GM12865 (cell line): ENCODE data around the gene LDLR.
"Not testable (repeated sequence)": the region's sequence is repeated elsewhere in the genome, so short reads cannot be mapped to it uniquely, and the experiment has no call there.

ENCODE experiments used
- DNase-seq: peaks from one replicate; pipeline ENCODE4 v3.0.0; 2010; ENCODE audit warnings: low read depth
- H3K4me3 ChIP-seq: 2 replicates; pipeline ENCODE4 v1.5.1; 2011; ENCODE audit warnings: mild to moderate bottlenecking, low read depth, low read length, control low read depth
- CTCF ChIP-seq: IDR thresholded peaks from 2 replicates; pipeline ENCODE4 v1.5.1; 2011; ENCODE audit warnings: low read length, control low read depth, low read depth, inconsistent platforms; ENCODE audit not compliant: insufficient read depth; ENCODE audit errors: missing control alignments

The LDLR gene

GRCh38 chr19:11070123-11070522, 19.1 kb upstream of the LDLR start:
- no peak for DNase-seq
- no peak for TF ChIP-seq CTCF
- no peak overlapping the region for H3K4me3 ChIP-seq

- no peak overlapping the region for H3K4me3 ChIP-seq
- DNase-seq = no peak
- no peak for TF ChIP-seq CTCF
These were observed 15.7 kb upstream of the LDLR start for GRCh38 chr19:11073568-11073967.

GRCh38 chr19:11076792-11077191, 12.5 kb upstream of the LDLR start:
- DNase-seq, H3K4me3 ChIP-seq: not testable (repeated sequence)

- no peak overlapping the region for H3K4me3 ChIP-seq
- no peak for TF ChIP-seq CTCF
- no peak for DNase-seq
These were observed 10.4 kb upstream of the LDLR start for GRCh38 chr19:11078893-11079292.

- H3K4me3 ChIP-seq = no peak overlapping the region
- TF ChIP-seq CTCF = no peak
- no peak for DNase-seq
These were observed 9.3 kb upstream of the LDLR start for GRCh38 chr19:11079999-11080398.

- no peak for TF ChIP-seq CTCF
- no peak for DNase-seq
- no peak overlapping the region for H3K4me3 ChIP-seq
These were observed 1.3 kb upstream of the LDLR start for GRCh38 chr19:11087870-11088505.

- TF ChIP-seq CTCF = no peak
- DNase-seq = peak; percentile 33
- peak overlapping the region; percentile 98 for H3K4me3 ChIP-seq
These were observed 583 bp upstream of the LDLR start for GRCh38 chr19:11088506-11089253.

GRCh38 chr19:11090014-11090263, 676 bp downstream of the LDLR start:
- DNase-seq = not testable (repeated sequence)

More at GRCh38 chr19:11090014-11090263, 676 bp downstream of the LDLR start:
- H3K4me3 ChIP-seq = peak overlapping the region; percentile 98
